PC-9 (cell line): ENCODE measurements around the gene DSC2. TPM values are rescaled to one million over a fixed set of nuclear protein-coding genes. Genes with fewer than 3 reads are reported as not detected.

ENCODE experiments used
- BruUV-seq: library from RNA; stranded (reverse); fragments of 400-500 nt; replicated peaks from 2 replicates; lab custom pipeline; 2021; lab: Mats Ljungman, UMichigan
- CTCF ChIA-PET: fragments of 300-600 bp; sonication (Branson Sonifier 250); formaldehyde crosslinking; loops from one replicate; lab custom pipeline; 2022; ENCODE audit warnings: antibody characterized with exemption; lab: Charles Lee
- POLR2A ChIA-PET: fragments of 300-600 bp; sonication (Branson Sonifier 250); formaldehyde crosslinking; loops from one replicate; lab custom pipeline; 2022; ENCODE audit warnings: antibody characterized with exemption; ENCODE audit not compliant: unreplicated experiment; lab: Charles Lee
- DNase-seq, 2 experiments: peaks; one replicate each; pipeline versions ENCODE4 v3.0.0 to v3.0.0-alpha.2; 2015 to 2022; ENCODE audit warnings: mixed read lengths in 1 of 2
- H2AFZ ChIP-seq: fragments of 200-600 bp; sonication (generic); 2 replicates; pipeline ENCODE4 v1.8.1; 2017; ENCODE audit warnings: antibody characterized with exemption
- H3F3A ChIP-seq: fragments of 200-600 bp; sonication (generic); 2 replicates; pipeline ENCODE4 v1.8.1; 2017; ENCODE audit warnings: antibody characterized with exemption, mild to moderate bottlenecking, low read depth; ENCODE audit not compliant: insufficient read depth
- H3K27ac ChIP-seq: fragments of 200-600 bp; sonication (generic); 2 replicates; pipeline ENCODE4 v1.6.1; 2016; ENCODE audit warnings: mixed run types
- H3K27me3 ChIP-seq: fragments of 200-600 bp; sonication (generic); 2 replicates; pipeline ENCODE4 v1.6.1; 2016; ENCODE audit warnings: low read depth, mixed run types; ENCODE audit not compliant: insufficient read depth
- H3K36me3 ChIP-seq: fragments of 200-600 bp; sonication (generic); 2 replicates; pipeline ENCODE4 v1.6.1; 2016; ENCODE audit warnings: low read depth, mixed run types
- H3K4me1 ChIP-seq: fragments of 200-600 bp; sonication (generic); replicated peaks from 2 replicates; pipeline ENCODE4 v1.6.1; 2016; ENCODE audit warnings: mixed run types; ENCODE audit not compliant: insufficient read depth
- H3K4me2 ChIP-seq: fragments of 200-600 bp; sonication (generic); 2 replicates; pipeline ENCODE4 v1.6.1; 2017; ENCODE audit warnings: mixed run types
- H3K4me3 ChIP-seq: fragments of 200-600 bp; sonication (generic); 2 replicates; pipeline ENCODE4 v1.6.1; 2016; ENCODE audit warnings: mixed run types
- H3K79me2 ChIP-seq: fragments of 200-600 bp; sonication (generic); 2 replicates; pipeline ENCODE4 v1.6.1; 2017; ENCODE audit warnings: low read depth, mixed run types
- H3K9me2 ChIP-seq: fragments of 200-600 bp; sonication (generic); 2 replicates; pipeline ENCODE4 v1.8.1; 2017; ENCODE audit warnings: mild to moderate bottlenecking; ENCODE audit not compliant: insufficient read depth
- H3K9me3 ChIP-seq: fragments of 200-600 bp; sonication (generic); 2 replicates; pipeline ENCODE4 v1.8.1; 2016; ENCODE audit warnings: low read depth; ENCODE audit not compliant: insufficient read depth
- H4K20me1 ChIP-seq: fragments of 200-600 bp; sonication (generic); 2 replicates; pipeline ENCODE4 v1.8.1; 2017; ENCODE audit not compliant: insufficient read depth
- CTCF ChIP-seq: fragments of 200-600 bp; sonication (generic); conservative IDR thresholded peaks from 2 replicates; pipeline ENCODE4 v1.6.1; 2017; ENCODE audit warnings: mixed run types, antibody characterized with exemption, mild to moderate bottlenecking, moderate library complexity
- EZH2 ChIP-seq: fragments of 200-600 bp; sonication (generic); IDR thresholded peaks from 2 replicates; pipeline ENCODE4 v1.8.0; 2017; ENCODE audit warnings: antibody characterized with exemption, low read depth
- intact Hi-C: fragments of 100-400 bp; cut with micrococcal nuclease; formaldehyde crosslinking; loops from one replicate; pipeline ENCODE4 v1.10.0; 2022; ENCODE audit not compliant: unreplicated experiment
- total RNA-seq: library from RNA; stranded (reverse); gene quantifications from 2 replicates; pipeline ENCODE4 v1.2.3, GENCODE V29; 2021

The DSC2 gene
- total RNA-seq, 1 experiment from 2014 or later, result 16.5 TPM

GRCh38 chr18:31099450-31100230 lies 2.6 kb downstream of the DSC2 start:
- Histone ChIP-seq H3F3A (peaks cover 14% of the 10 kb centered on the region; the same call in 1 of the 2 replicates), H3K4me2 (peak overlapping the region; percentile 79), H2AFZ (no peak overlapping the region), H3K79me2 (0 out of 2 replicates have a peak, but pooled peaks cover 16% of the 10 kb centered on the region), H3K4me1 (peaks cover 45% of the 10 kb centered on the region), H4K20me1 (no peaks in the 10 kb centered on the region), H3K27me3 (no peaks in the 10 kb centered on the region), H3K27ac (no peak overlapping the region), H3K4me3 (no peak overlapping the region), H3K36me3 (no peaks in the 10 kb centered on the region), H3K9me3 (no peaks in the 10 kb centered on the region), H3K9me2 (no peaks in the 10 kb centered on the region)
- POLR2A ChIA-PET, result interaction anchor here (0.6 to 0.7 kb wide), 3 partner anchors 100 to 457 kb away, joined by 4 to 12 read pairs (median 10); no protein-coding TSS in a partner anchor
- CTCF ChIA-PET, result no interaction called here
- intact Hi-C loops, result loop anchor here (2.0 to 5.0 kb wide), 4 partner anchors 58 to 413 kb away; no protein-coding TSS in a partner anchor
- TF ChIP-seq CTCF, result no peak
- TF ChIP-seq EZH2, result no peak
- no peak for DNase-seq
- no TSS peak for BruUV-seq

- Histone ChIP-seq H3K27me3 (no peaks in the 10 kb centered on the region), H3K4me2 (no peak overlapping the region), H3K36me3 (no peaks in the 10 kb centered on the region), H3K4me3 (no peak overlapping the region), H3K9me3 (no peaks in the 10 kb centered on the region), H3K27ac (no peak overlapping the region), H3K9me2 (no peaks in the 10 kb centered on the region), H3F3A (peaks cover 14% of the 10 kb centered on the region; the same call in 1 of the 2 replicates), H4K20me1 (no peaks in the 10 kb centered on the region), H3K4me1 (peaks cover 38% of the 10 kb centered on the region), H2AFZ (no peak overlapping the region), H3K79me2 (0 out of 2 replicates have a peak, but pooled peaks cover 16% of the 10 kb centered on the region)
- intact Hi-C loops, result no loop called here
- DNase-seq, result no peak
- no TSS peak for BruUV-seq
- POLR2A ChIA-PET, result no interaction called here
- CTCF ChIA-PET, result no interaction called here
- TF ChIP-seq CTCF (no peak), EZH2 (no peak)
These were observed 3.3 kb downstream of the DSC2 start for GRCh38 chr18:31098878-31099277.

GRCh38 chr18:31097666-31098065 lies 4.6 kb downstream of the DSC2 start:
- TF ChIP-seq EZH2 (no peak), CTCF (no peak)
- ChIA-PET POLR2A (no interaction called here), CTCF (no interaction called here)
- no peak overlapping the region for H3K4me2 ChIP-seq
- peaks cover 2% of the 10 kb centered on the region; the same call in 1 of the 2 replicates for H3F3A ChIP-seq
- intact Hi-C loops, result no loop called here
- no peaks in the 10 kb centered on the region for H3K9me3 ChIP-seq
- H3K4me3 ChIP-seq, result no peak overlapping the region
- no peaks in the 10 kb centered on the region for H3K9me2 ChIP-seq
- no peaks in the 10 kb centered on the region for H3K27me3 ChIP-seq
- 0 out of 2 replicates have a peak, but pooled peaks cover 16% of the 10 kb centered on the region for H3K79me2 ChIP-seq
- peaks cover 26% of the 10 kb centered on the region for H3K4me1 ChIP-seq
- H3K36me3 ChIP-seq, result no peaks in the 10 kb centered on the region
- DNase-seq, result no peak
- no peaks in the 10 kb centered on the region for H4K20me1 ChIP-seq
- H2AFZ ChIP-seq, result no peak overlapping the region
- BruUV-seq, result no TSS peak
- H3K27ac ChIP-seq, result no peak overlapping the region
